Ovary (tissue), 9 donors: ENCODE measurements around the gene UGT1A4. TPM values are rescaled to one million over a fixed set of nuclear protein-coding genes. Genes with fewer than 3 reads are reported as not detected.

Experiments
- DNase-seq, 5 donors: peaks; one replicate each; pipeline ENCODE4 v3.0.0-alpha.2; 2019 to 2020
- H3K27ac ChIP-seq, 2 donors: fragments of 200-600 bp; one replicate each; pipeline versions ENCODE4 v1.5.1 to v1.8.0; 2019 to 2022
- H3K27me3 ChIP-seq: fragments of 200-600 bp; one replicate; pipeline ENCODE4 v1.8.0; 2022
- H3K36me3 ChIP-seq: fragments of 200-600 bp; sonication (generic); one replicate; pipeline ENCODE4 v1.5.1; 2019
- H3K4me1 ChIP-seq: one replicate; pipeline ENCODE4 v1.8.1; 2013; ENCODE audit warnings: mild to moderate bottlenecking, moderate library complexity; ENCODE audit not compliant: insufficient read depth
- H3K4me3 ChIP-seq: fragments of 200-600 bp; sonication (generic); one replicate; pipeline ENCODE4 v1.5.1; 2017
- H3K9me3 ChIP-seq, 2 donors: fragments of 200-600 bp in 1 of 2; sonication (generic) in 1 of 2; one replicate each; pipeline versions ENCODE4 v1.5.1 to v1.8.1; 2013 to 2019; ENCODE audit warnings: mild to moderate bottlenecking in 1 of 2, moderate library complexity in 1 of 2
- EP300 ChIP-seq: sonication (generic); formaldehyde crosslinking; IDR thresholded peaks from one replicate; pipeline ENCODE4 v1.6.1; 2017; ENCODE audit warnings: antibody characterized with exemption
- POLR2A ChIP-seq: fragments of 450-650 bp; IDR thresholded peaks from one replicate; pipeline ENCODE4 v1.6.1; 2017; ENCODE audit warnings: antibody characterized with exemption, mild to moderate bottlenecking, moderate library complexity
- WGBS, 3 donors: extraction: QIAGEN DNeasy Blood & Tissue Kit in 1 of 3; methylation state at CpG; one replicate each; pipeline versions ENCODE4 v1.1.5 to v1.1.7; 2013 to 2017; 5-methylcytosine and 5-hydroxymethylcytosine counted together
- intact Hi-C, 4 donors: fragments of 100-400 bp; cut with DNase I; formaldehyde crosslinking; loops; one replicate each; pipeline versions ENCODE4 v1.11.0 to v1.15.1; 2022 to 2023
- polyA plus RNA-seq, 2 donors: library from polyadenylated mRNA; stranded (reverse); fragments of 200-250 nt in 1 of 2; fragments of 350-450 nt in 1 of 2; fragmentation: Illumina TruSeq in 1 of 2; extraction: RNeasy Lipid Tissue Mini Kit (QIAGEN cat#74804) in 1 of 2; gene quantifications; one replicate each; pipeline ENCODE4 v1.2.3, GENCODE V29; 2013 to 2014
- total RNA-seq, 7 donors: library from RNA; depleted of rRNA in 2 of 7; stranded (reverse); fragments of >200 nt in 2 of 7; fragmentation: NEBNext Ultra II Directional in 3 of 7; extraction: Animal tissue kit (Norgen Biotek cat#: 25700) in 3 of 7; gene quantifications; one replicate each; pipeline versions ENCODE4 v1.1.0 to v1.2.4, GENCODE V29; 2016 to 2023
- TF ChIP-seq, protein P1 (sequence below), 3 donors: fragments of 450-650 bp in 2 of 3; fragments of 200-600 bp in 1 of 3; IDR thresholded peaks; one replicate each; pipeline versions ENCODE4 v1.5.1 to v1.8.0; 2016 to 2022; ENCODE audit warnings: antibody characterized with exemption in 3 of 3, mild to moderate bottlenecking in 1 of 3
- donor health status: DM: no; HTN: no; CAD: no; lungs with moderate emphysema.
- donor health status: DM: no; HTN: no; CAD: no.
- donor health status: Bipolar disorder and iron deficiency.
- donor health status: DM: yes; HTN: yes; CAD: no.
- donor health status: DM: no; HTN: no; CAD: no.
- donor health status: DM: yes; HTN: yes; CAD: no.

Gene UGT1A4
- total and polyA plus RNA-seq, 9 donors, result 0.11 to 0.36 TPM; not detected in 7

DNA sequence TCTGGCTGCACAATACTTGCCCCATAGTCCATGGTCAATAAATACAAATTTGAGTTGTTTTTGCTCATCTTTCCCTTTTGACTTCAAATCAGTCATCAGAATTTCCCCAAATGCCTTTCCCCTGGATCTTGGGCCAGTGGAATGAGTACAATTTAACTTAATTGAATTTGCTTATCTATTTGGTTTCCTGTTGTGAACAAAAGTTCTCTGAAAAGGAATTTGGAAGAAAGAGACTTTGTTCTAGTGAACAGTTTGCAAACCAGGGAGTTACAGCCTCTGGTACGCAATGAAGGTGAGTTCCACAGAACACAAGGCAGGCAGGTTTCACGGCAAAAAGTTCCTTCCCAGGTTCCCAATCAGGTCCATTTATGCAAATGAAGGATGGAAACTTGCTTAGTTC is 40.3 kb downstream of the UGT1A4 start:
- no peak for DNase-seq
- WGBS, 3 donors, result 84 to 88% (median 86%) methylated on average over 2 of the region's 2 CpGs
- Histone ChIP-seq H3K4me3 (no peak overlapping the region), H3K36me3 (no peaks in the 10 kb centered on the region), H3K9me3 (no peaks in the 10 kb centered on the region), H3K27ac (no peak overlapping the region), H3K4me1 (no peaks in the 10 kb centered on the region), H3K27me3 (no peaks in the 10 kb centered on the region)
- TF ChIP-seq POLR2A (no peak), EP300 (no peak)
- TF ChIP-seq, protein P1, sequence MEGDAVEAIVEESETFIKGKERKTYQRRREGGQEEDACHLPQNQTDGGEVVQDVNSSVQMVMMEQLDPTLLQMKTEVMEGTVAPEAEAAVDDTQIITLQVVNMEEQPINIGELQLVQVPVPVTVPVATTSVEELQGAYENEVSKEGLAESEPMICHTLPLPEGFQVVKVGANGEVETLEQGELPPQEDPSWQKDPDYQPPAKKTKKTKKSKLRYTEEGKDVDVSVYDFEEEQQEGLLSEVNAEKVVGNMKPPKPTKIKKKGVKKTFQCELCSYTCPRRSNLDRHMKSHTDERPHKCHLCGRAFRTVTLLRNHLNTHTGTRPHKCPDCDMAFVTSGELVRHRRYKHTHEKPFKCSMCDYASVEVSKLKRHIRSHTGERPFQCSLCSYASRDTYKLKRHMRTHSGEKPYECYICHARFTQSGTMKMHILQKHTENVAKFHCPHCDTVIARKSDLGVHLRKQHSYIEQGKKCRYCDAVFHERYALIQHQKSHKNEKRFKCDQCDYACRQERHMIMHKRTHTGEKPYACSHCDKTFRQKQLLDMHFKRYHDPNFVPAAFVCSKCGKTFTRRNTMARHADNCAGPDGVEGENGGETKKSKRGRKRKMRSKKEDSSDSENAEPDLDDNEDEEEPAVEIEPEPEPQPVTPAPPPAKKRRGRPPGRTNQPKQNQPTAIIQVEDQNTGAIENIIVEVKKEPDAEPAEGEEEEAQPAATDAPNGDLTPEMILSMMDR (IDR thresholded peaks at IDR 0.05), result no peak
- intact Hi-C loops, result no loop called here

DNA sequence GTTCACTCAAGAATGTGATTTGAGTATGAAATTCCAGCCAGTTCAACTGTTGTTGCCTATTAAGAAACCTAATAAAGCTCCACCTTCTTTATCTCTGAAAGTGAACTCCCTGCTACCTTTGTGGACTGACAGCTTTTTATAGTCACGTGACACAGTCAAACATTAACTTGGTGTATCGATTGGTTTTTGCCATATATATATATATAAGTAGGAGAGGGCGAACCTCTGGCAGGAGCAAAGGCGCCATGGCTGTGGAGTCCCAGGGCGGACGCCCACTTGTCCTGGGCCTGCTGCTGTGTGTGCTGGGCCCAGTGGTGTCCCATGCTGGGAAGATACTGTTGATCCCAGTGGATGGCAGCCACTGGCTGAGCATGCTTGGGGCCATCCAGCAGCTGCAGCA is 41.5 kb downstream of the UGT1A4 start, which contains the start of gene UGT1A1:
Gene UGT1A1, plus strand, starts transcription at position 228 of the 400 bp plus-strand sequence. Its CDS starts 18 bp downstream, at position 246.
- 87 to 92% (median 89%) methylated on average over 6 of the region's 6 CpGs for WGBS, 3 donors
- Histone ChIP-seq H3K36me3 (no peaks in the 10 kb centered on the region), H3K4me1 (no peaks in the 10 kb centered on the region), H3K4me3 (no peak within 1 kb of the TSS), H3K27ac (no peak within 1 kb of the TSS), H3K27me3 (no peaks in the 10 kb centered on the region), H3K9me3 (no peaks in the 10 kb centered on the region)
- no peak for DNase-seq
- intact Hi-C loops, result no loop called here
- no peak for TF ChIP-seq EP300
- TF ChIP-seq, protein P1 (IDR thresholded peaks at IDR 0.05), result no peak

DNA sequence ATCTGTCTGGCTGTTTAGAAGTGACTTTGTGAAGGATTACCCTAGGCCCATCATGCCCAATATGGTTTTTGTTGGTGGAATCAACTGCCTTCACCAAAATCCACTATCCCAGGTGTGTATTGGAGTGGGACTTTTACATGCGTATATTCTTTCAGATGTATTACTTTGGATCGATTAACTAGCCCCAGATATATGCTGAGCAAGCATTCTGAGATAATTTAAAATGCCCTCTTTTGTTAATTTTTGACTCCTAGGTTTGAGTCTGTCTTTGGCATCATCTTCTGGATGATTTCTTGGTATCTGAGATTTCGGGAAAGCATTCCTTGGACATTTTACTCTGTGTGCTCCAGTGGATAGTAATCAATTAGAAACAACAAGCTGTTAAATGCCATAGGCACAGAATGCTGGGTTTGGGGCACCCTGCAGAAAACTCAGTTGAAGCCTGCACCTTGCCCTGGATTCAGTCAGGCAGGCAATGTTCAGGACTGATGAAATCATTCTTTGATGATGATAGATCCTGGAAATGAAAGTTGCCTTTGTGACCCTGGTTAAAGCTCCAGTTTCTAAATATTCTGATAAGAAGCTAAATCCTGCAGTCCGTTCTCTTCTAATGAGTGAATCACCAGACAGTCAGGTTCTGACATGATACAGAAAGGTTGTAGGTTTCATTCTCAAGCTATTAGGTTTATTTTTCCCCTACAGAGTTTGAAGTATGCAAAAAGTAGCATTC is 42.7 kb downstream of the UGT1A4 start:
- WGBS, 3 donors, result 72 to 82% (median 72%) methylated on average over 4 of the region's 4 CpGs
- intact Hi-C loops, result no loop called here
- no peak for DNase-seq

DNA sequence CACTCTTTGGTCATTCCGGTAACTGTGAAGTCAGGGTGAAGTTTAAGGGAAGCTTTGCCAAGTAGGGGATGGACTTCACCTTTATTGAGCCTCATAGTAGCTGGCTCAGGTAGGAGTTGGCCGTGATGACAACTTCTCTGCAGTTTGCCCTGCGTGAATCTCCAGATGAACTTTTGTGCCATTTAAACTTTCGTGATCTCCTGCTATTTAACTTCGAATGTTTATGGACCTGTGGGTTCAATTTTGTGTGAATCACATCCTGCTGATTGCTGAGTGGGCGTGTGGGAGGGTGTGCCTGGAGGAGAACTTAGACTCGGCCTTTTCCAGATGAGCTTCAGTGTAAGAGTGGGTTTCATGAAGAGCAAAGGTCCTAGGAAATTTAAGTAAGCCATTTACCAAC is 45.7 kb downstream of the UGT1A4 start:
- Histone ChIP-seq H3K4me3 (no peak overlapping the region), H3K4me1 (no peaks in the 10 kb centered on the region), H3K9me3 (no peaks in the 10 kb centered on the region), H3K27me3 (no peaks in the 10 kb centered on the region), H3K36me3 (no peaks in the 10 kb centered on the region), H3K27ac (no peak overlapping the region)
- DNase-seq, result no peak
- TF ChIP-seq EP300, result no peak
- TF ChIP-seq, protein P1 (IDR thresholded peaks at IDR 0.05), result no peak
- TF ChIP-seq POLR2A, result no peak
- intact Hi-C loops, result no loop called here
- 50 to 65% (median 57%) methylated on average over 7 of the region's 7 CpGs for WGBS, 3 donors

More for the DNA sequence above, 42.7 kb downstream of the UGT1A4 start:
- Histone ChIP-seq H3K27me3 (no peaks in the 10 kb centered on the region), H3K4me1 (no peaks in the 10 kb centered on the region), H3K27ac (no peak overlapping the region), H3K4me3 (no peak overlapping the region), H3K9me3 (no peaks in the 10 kb centered on the region), H3K36me3 (no peaks in the 10 kb centered on the region)
- TF ChIP-seq EP300 (no peak), POLR2A (no peak)
- TF ChIP-seq, protein P1 (IDR thresholded peaks at IDR 0.05), result no peak
